ENCODE measurements around the gene HSF2BP. TPM values are rescaled to one million over a fixed set of nuclear protein-coding genes. Genes with fewer than 3 reads are reported as not detected.

HSF2BP gene
- polyA plus RNA-seq, 1 donor from 2014 or later = 0.89 TPM

- Histone ChIP-seq H2AFZ (ENCODE audit: low read depth, low read length) (no peak overlapping the region), H3K9me2 (ENCODE audit: insufficient read depth, low read length) (no peaks in the 10 kb centered on the region), H3K36me3 (ENCODE audit: insufficient read depth, low read length) (peaks cover 11% of the 10 kb centered on the region), H3K4me2 (ENCODE audit: low read length) (no peak overlapping the region), H3K9me3 (ENCODE audit: low read length) (no peaks in the 10 kb centered on the region), H3K9ac (ENCODE audit: low read length) (no peak overlapping the region), H3K27ac (ENCODE audit: low read length) (no peak overlapping the region), H3K79me2 (replicated peaks; ENCODE audit: insufficient read depth, low read length) (no peaks in the 10 kb centered on the region), H3F3A (ENCODE audit: insufficient read depth, low read length, poor library complexity, severe bottlenecking) (no peaks in the 10 kb centered on the region), H4K20me1 (ENCODE audit: insufficient read depth) (no peaks in the 10 kb centered on the region), H3K27me3 (ENCODE audit: insufficient read depth, low read depth, low read length) (no peaks in the 10 kb centered on the region), H3K4me3 (ENCODE audit: low read length) (no peak overlapping the region)
- TF ChIP-seq TAF1 (IDR thresholded peaks at IDR 0.05; ENCODE audit: low read depth) (no peak), CTCF (IDR thresholded peaks at IDR 0.05; ENCODE audit: poor library complexity, severe bottlenecking) (no peak), POLR2AphosphoS5 (IDR thresholded peaks at IDR 0.05) (no peak), RAD21 (conservative IDR thresholded peaks at IDR 0.05) (no peak), SMC3 (conservative IDR thresholded peaks at IDR 0.05; ENCODE audit: poor library complexity) (no peak), MXI1 (conservative IDR thresholded peaks at IDR 0.05; ENCODE audit: poor library complexity, severe bottlenecking) (no peak), REST (IDR thresholded peaks at IDR 0.05; ENCODE audit: borderline replicate concordance) (no peak), EP300 (conservative IDR thresholded peaks at IDR 0.05; ENCODE audit: poor library complexity, severe bottlenecking) (no peak), EZH2 (IDR thresholded peaks at IDR 0.05; ENCODE audit: borderline replicate concordance, insufficient read depth, low read length, poor library complexity, severe bottlenecking) (no peak)
Measured at GRCh38 chr21:43675871-43676270, 16.6 kb upstream of the HSF2BP start.

DNA sequence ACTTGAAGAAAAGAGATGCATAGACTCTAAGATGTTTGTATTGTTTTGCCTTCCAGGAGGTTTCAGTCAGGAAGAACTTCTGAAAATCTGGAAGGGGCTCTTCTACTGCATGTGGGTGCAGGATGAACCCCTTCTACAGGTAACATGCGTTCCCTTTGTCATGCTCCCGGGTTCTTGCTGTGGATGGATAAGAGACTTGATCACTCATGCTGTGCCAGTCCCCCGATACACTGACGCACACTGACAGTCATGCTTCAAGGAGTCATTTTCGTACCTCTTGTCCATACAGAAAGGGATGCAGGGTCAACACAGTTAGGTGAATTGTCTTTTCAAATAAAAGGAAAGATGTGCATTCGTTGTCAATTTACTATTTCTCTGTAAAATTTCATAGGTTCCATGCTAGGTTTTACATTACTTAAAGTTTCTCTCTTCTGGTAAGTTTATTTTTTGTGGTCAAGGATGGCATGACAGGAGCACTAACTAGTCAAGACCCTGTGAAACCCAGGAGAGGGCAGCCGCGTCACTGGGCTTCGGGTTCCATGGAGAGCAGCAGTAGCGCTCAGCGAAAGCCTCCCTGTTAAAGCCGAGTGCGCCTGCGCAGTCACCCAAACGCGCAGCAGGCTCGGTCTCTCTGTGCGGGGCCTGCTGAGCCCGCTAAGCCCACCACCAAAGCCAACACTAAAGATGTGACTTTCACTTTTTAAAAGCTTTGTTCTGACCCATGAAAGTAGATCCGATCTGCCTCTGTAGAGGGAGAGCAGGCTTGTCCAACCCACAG is 10.7 kb upstream of the HSF2BP start:
- Histone ChIP-seq H3F3A (ENCODE audit: insufficient read depth, low read length, poor library complexity, severe bottlenecking) (no peaks in the 10 kb centered on the region), H3K27ac (ENCODE audit: low read length) (no peak overlapping the region), H4K20me1 (ENCODE audit: insufficient read depth) (no peaks in the 10 kb centered on the region), H3K36me3 (ENCODE audit: insufficient read depth, low read length) (no peaks in the 10 kb centered on the region), H3K27me3 (ENCODE audit: insufficient read depth, low read depth, low read length) (no peaks in the 10 kb centered on the region), H3K79me2 (replicated peaks; ENCODE audit: insufficient read depth, low read length) (peaks cover 18% of the 10 kb centered on the region), H3K9me3 (ENCODE audit: low read length) (no peaks in the 10 kb centered on the region), H3K4me2 (ENCODE audit: low read length) (no peak overlapping the region), H3K9ac (ENCODE audit: low read length) (no peak overlapping the region), H2AFZ (ENCODE audit: low read depth, low read length) (no peak overlapping the region), H3K4me3 (ENCODE audit: low read length) (no peak overlapping the region), H3K9me2 (ENCODE audit: insufficient read depth, low read length) (no peaks in the 10 kb centered on the region)
- TF ChIP-seq TAF1 (IDR thresholded peaks at IDR 0.05; ENCODE audit: low read depth) (no peak), RAD21 (conservative IDR thresholded peaks at IDR 0.05) (no peak), EP300 (conservative IDR thresholded peaks at IDR 0.05; ENCODE audit: poor library complexity, severe bottlenecking) (no peak), REST (IDR thresholded peaks at IDR 0.05; ENCODE audit: borderline replicate concordance) (no peak), CTCF (IDR thresholded peaks at IDR 0.05; ENCODE audit: poor library complexity, severe bottlenecking) (no peak), EZH2 (IDR thresholded peaks at IDR 0.05; ENCODE audit: borderline replicate concordance, insufficient read depth, low read length, poor library complexity, severe bottlenecking) (no peak), POLR2AphosphoS5 (IDR thresholded peaks at IDR 0.05) (no peak), SMC3 (conservative IDR thresholded peaks at IDR 0.05; ENCODE audit: poor library complexity) (no peak), MXI1 (conservative IDR thresholded peaks at IDR 0.05; ENCODE audit: poor library complexity, severe bottlenecking) (no peak)
